Islet precursor cell (in vitro differentiated cells): ENCODE results near the gene ZNF346.

Source experiments
- DNase-seq: peaks from one replicate; pipeline ENCODE4 v3.0.0-alpha.2; 2018

The ZNF346 gene

GRCh38 chr5:177095088-177095669, 72.7 kb downstream of the ZNF346 start:
- no peak for DNase-seq

DNA sequence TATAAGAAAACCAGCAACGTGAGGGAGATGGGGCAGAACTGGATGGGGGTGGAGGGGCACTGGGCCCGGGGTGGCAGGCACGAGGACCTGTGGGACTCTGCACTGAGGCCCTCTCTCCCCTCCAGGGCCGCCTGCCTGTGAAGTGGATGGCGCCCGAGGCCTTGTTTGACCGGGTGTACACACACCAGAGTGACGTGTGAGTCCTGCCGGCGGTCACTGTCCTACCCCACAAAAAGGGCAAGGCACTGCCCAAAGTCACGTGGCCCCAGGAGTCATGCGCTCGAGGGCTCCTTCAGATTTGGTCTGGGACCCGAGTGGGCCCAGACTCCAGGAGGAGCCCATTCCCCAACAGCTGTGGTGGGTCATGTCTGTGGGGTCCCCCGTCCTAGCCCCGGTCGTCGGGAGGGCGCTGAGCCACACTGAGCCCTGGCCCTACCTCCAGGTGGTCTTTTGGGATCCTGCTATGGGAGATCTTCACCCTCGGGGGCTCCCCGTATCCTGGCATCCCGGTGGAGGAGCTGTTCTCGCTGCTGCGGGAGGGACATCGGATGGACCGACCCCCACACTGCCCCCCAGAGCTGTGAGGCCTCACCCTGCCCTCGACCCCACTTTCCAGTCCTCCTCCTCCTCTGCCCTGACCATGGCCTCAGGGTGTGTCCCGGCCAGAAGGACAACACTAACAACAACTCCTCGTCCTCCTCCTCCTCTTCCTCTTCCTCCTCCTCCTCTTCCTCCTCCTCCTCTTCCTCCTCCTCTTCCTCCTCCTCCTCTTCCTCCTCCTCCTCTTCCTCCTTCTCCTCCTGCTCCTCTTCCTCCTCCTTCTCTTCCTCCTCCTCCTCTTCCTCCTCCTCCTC, 73.9 kb downstream of the ZNF346 start:
- no peak for DNase-seq

GRCh38 chr5:177097016-177097985, 74.8 kb downstream of the ZNF346 start:
- no peak for DNase-seq

GRCh38 chr5:177098120-177098469, 75.6 kb downstream of the ZNF346 start:
- DNase-seq = no peak

- DNase-seq = peak; percentile 50
Measured at GRCh38 chr5:177098470-177099141, 76.1 kb downstream of the ZNF346 start.

DNA sequence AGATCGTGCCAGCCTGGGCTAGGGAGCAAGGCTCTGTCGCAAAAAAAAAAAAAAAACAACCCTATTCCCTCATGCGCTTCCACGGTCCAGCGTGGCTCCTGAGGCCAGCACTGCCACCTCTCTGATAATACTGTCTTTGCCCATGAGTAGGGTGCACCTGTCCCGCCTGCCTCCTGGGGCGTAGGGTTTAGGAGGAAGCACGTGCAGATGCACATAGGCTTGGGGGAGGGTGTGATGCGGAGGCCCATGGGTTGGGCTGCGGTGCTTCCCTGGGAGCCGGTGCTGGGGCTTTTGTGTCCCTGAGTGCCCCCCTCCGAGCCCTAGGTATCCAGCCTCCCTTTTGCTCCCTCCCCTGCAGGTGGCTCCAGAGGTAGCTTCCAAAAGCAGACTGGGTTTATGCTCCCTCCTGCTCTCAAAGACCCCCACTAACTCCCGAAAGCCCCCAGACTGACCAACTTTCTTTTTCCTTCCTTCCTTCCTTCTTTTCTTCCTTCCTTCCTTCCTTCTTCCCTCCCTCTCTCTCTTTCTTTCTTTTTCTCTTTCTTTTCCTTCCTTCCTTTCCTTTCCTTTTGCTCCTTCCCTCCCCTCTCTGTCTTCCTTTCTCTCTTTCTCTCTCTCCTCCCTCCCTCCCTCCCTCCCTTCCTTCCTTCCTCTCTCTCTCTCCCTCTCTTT, 77.1 kb downstream of the ZNF346 start:
- DNase-seq = no peak

DNA sequence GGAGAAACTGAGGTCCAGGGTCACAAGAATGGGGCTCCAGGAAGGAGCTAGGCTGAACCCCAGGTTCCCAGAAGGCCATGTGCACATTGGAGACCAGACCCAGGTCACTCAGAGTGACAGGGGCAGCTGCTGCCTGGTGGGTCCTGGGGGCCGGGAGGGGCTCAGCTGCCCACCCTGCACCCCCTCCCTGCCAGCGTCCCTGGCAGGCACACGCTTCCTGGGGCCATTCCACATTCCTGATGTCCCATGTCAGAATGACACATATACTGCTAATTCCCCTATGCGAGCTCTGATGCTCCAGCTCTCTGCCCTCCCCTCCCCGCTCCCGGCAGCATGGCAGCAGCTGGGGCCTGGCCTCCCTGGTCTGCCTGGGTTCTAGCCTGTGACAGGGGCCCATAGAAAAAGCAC, 78.2 kb downstream of the ZNF346 start:
- DNase-seq = no peak

- no peak for DNase-seq
Measured at GRCh38 chr5:177103523-177104253, 81.2 kb downstream of the ZNF346 start.

GRCh38 chr5:177105691-177106476, 83.4 kb downstream of the ZNF346 start:
- DNase-seq = no peak

DNA sequence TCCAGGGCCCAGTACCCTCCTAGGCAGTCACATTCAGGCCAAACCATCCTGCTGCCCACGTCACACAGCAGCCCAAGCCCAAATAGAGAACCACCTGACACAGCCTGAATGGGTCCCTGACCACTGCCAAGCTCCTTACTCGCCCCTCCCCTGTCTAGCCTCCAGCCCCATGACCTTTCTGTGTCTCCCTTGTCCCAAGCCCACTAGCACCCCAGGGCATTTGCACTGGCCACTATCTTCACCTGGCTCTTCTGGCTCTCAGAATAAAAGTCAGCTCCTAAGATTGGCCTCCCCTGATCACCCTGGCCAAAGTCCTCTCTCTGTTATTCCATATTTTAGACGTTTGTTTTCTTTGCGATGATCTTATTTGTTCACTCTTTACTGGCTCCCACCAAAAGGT, 84.7 kb downstream of the ZNF346 start:
- no peak for DNase-seq

DNA sequence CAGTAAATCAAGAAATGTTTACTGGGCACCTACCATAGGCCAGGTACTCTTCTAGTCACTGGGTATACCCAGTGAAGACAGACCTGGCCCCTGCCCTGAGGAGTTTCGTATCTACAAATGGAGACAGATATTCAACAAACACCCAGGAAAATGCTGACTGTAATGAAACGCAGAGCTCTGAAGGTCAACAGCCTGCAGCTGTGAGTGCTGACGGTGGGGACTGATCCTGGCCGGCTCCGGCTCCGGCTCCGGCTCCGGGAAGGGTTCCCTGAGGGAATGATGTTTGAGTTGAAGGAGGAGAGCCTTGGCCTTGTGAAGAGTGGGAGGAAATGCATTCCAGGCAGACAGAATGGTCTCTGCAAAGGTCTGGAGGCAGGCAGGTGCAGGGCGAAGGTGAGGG, 87.3 kb downstream of the ZNF346 start:
- DNase-seq = no peak

DNA sequence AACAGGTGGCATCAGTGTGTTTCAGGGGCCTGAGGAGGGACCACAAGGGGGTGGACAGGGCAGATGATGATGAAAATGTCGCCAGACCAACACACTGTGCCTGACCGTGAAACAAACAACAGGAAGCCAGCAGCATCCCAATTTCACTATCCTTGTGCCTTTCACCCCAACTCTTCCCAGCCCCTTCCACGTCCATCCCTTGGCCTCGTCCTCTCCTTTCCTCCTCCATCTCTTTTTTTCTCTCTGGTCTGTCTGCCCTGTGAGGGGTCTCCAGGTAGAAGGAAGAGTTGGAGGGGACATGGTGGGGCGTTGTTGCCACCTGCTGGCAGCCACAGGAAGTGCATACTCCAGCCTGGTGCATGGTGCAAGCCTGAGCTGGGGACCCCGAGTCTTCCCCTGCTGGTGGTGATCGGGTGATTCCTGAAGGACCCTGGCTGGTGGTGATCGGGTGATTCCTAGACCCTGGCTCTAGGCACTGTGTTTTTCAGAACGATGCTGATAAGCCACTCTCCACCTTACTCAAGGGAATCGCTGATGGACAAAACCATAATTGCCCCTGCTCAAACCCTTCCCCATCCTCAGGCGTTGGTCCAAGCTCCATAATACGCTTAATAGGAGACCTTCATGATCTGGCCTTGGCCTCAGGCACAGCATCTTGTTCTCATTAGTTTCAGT, 89.4 kb downstream of the ZNF346 start:
- DNase-seq = peak; percentile 88

DNA sequence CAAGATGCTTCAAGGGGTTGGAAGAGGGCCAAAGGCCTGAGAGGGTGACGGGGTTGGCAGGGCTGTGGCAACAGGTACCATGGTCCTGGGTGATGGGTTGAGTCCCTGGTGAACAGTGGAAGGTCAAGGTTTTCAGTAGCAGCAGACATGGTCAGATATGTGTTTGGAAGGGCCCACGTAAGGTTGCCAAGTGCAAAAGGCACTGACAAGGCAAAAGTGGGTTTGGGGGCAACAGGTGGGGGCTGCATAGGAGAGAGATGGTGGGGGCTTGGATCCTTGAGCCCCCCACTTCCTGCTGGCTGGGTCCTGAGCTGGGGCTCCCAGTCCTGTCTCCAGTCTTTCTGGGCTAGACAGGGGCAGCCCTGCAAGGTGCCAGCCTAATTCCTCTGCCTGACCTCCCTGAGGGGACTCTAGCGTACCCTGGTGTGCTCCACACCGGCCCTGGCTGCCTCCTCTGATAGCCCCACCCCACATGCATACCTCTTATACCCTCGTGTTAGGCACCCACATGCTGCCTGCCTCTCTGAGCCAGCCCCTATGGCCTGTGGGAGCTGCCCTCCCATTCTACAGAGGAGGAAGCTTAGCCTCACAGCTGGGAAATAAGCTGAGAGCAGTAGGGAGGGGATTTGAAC, 90.2 kb downstream of the ZNF346 start:
- no peak for DNase-seq

GRCh38 chr5:177113566-177114424, 91.3 kb downstream of the ZNF346 start:
- peak; percentile 84 for DNase-seq

DNA sequence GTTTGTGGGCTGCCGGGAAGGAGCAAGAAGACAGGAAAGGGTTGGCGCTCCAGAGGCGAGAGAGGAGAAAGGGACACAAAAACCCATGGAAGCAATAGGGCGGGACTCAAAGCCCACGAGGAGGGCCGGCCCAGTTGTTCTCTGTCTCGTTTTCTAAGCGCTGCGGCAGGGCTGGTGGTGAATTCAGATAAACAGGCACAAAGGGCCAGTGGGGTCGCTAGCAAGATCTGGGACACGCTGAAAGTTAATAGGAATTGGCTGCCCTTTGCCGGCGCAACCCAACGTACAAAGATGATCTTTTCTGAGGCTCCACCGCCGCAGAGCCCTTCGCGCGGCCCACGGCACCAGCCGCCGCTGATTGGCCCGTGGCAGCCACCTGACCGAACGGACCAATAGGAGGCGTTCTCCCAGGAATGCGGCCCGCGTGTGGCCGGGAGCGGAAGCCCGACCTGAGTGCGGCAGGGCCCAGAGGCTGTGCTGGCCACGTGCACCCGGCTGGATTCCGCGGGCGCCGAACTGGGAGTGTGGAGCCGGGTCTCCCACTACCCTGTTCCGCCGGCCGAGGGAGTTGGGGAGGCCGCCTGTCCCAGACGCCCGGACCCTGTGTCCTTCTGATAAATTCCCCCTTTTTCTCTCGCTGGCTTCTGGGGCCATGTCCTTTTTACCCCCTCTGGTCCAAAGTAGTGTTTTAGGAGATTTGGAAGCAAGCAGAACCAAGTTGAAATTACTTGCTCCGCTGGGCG, 94.3 kb downstream of the ZNF346 start:
- DNase-seq = peak; percentile 69

DNA sequence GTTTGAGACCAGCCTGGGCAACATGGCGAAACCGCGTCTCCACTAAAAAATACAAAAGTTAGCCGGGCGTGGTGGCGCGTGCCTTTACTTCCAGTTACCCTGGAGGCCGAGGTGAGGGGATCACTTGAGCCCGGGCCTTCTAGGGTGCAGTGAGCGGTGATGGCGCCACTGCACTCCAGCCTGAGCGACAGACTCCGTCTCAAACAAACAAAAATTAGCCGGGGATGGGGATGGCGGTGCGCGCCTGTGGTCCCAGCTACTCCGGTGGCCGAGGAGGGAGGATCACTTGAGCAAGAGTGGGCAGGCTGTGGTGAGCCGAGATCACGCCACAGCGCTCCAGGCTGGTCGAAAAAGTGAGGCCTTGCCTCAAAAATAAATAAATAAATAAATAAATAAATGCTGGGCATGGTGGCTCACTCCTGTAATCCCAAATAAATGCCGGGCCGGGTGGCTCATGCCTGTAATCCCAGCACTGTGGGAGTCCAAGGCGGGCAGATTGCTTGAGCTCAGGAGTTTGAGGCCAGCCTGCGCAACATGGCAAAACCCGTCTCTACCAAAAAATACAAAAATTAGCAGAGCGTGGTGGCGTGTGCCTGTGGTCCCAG, 95.0 kb downstream of the ZNF346 start:
- DNase-seq = peak; percentile 35

- DNase-seq = no peak
Measured at GRCh38 chr5:177122566-177122965, 100.1 kb downstream of the ZNF346 start.
